ENCODE results near the gene C6orf62.
"Not testable (repeated sequence)": the region's sequence is repeated elsewhere in the genome, so short reads cannot be mapped to it uniquely, and the experiment has no call there.

Gene C6orf62

DNA sequence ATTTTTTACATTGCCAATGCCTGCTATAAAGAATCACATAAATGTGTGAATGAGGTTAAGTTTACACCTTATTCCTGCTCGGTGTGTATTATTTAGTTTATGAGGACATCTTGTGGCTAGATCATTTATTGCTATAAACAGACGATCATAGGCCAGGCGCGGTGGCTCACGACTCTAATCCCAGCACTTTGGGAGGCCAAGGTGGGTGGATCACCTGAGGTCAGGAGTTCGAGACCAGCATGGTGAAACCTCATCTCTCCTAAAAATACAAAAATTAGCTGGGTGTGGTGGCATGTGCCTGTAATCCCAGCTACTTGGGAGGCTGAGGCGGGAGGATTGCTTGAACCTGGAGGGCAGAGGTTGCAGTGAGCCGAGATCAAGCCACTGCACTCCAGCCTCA is 23.3 kb downstream of the C6orf62 start:
- WGBS, 2 experiments (ENCODE audit: insufficient coverage in 2 of 2): 64 to 80% methylated on average over 3 to 4 of the region's 8 CpGs
- not testable (repeated sequence) for H3K27ac ChIP-seq (ENCODE audit: low read depth, low read length, severe bottlenecking)

DNA sequence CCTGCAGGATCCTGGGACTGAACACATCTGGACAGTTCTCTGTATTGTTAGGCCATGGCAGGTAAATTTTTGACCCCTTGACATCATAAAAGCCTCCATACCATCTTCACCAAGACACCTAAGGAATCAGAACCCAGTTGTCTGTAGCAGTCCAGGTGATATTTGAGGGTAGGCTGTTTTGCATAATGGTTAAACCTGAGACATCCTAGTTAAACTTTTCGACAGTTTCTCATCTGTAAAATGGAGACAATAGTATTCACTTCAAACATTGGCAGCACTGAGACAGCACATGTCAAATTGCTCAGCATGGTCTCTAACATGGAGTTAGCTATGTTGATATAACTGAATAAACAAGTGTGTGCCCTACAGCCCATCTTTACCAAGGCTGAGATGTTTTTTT is 24.8 kb downstream of the C6orf62 start:
- no peaks in the 10 kb centered on the region for H3K4me1 ChIP-seq (ENCODE audit: control insufficient read depth, insufficient read depth, low read length, poor library complexity, severe bottlenecking)
- no peaks in the 10 kb centered on the region for H3K36me3 ChIP-seq (ENCODE audit: control insufficient read depth, insufficient read depth, low read length)
- H3K9me3 ChIP-seq (ENCODE audit: control insufficient read depth, low read length): no peaks in the 10 kb centered on the region
- no peak overlapping the region for H3K27ac ChIP-seq (ENCODE audit: low read depth, low read length, severe bottlenecking)
- no peak overlapping the region for H3K4me3 ChIP-seq (ENCODE audit: extremely low read depth, insufficient read depth, low read length, poor library complexity, severe bottlenecking)
- WGBS, 2 experiments (ENCODE audit: insufficient coverage in 2 of 2): 100% methylated on average over 1 of the region's 1 CpG; no CpG with 5 or more reads in 1 of the 2 experiments

More for the DNA sequence above, 23.3 kb downstream of the C6orf62 start:
- H3K4me1 ChIP-seq (ENCODE audit: control insufficient read depth, insufficient read depth, low read length, poor library complexity, severe bottlenecking); H3K36me3 ChIP-seq (ENCODE audit: control insufficient read depth, insufficient read depth, low read length); H3K9me3 ChIP-seq (ENCODE audit: control insufficient read depth, low read length); H3K4me3 ChIP-seq (ENCODE audit: extremely low read depth, insufficient read depth, low read length, poor library complexity, severe bottlenecking): not testable (repeated sequence)

DNA sequence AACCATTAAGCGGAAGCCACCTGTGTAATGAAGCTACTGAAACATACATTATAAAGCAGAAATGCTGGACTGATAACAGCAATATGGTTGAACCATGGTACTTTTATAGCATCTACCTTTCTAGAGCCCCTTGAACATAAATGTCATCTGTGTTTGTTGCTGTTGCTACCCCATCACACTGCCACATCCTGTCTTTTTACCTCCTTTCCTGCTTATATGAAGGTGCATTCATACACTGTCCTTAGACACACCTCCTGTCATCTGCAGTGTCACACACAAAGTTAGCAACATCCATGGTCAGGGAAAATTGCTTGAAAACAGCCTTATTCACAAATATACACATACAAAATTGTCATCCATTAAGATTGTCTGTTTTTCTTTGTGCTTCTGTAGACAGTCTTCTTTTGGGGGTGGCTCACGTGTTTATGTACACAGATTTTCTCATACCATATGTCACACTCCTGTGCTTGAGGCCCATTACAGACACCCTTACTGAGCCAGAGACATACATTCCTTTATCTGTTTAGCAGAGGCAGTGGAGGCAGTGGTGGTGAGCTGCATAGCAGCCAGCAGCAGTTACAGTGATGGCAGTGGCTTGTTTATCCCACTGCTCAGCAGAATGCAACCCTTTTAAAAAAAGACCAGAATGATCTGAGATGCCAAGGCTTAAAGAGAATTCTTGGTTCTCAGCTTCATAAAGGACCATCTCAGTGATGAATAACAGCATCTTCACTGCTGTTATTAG is 25.9 kb downstream of the C6orf62 start:
- Histone ChIP-seq H3K9me3 (ENCODE audit: control insufficient read depth, low read length) (no peaks in the 10 kb centered on the region), H3K27ac (ENCODE audit: low read depth, low read length, severe bottlenecking) (no peak overlapping the region), H3K4me3 (ENCODE audit: extremely low read depth, insufficient read depth, low read length, poor library complexity, severe bottlenecking) (no peak overlapping the region), H3K4me1 (ENCODE audit: control insufficient read depth, insufficient read depth, low read length, poor library complexity, severe bottlenecking) (no peaks in the 10 kb centered on the region), H3K36me3 (ENCODE audit: control insufficient read depth, insufficient read depth, low read length) (no peaks in the 10 kb centered on the region)
- WGBS, 2 experiments (ENCODE audit: insufficient coverage in 2 of 2): 80% methylated on average over 1 of the region's 2 CpGs; no CpG with 5 or more reads in 1 of the 2 experiments

DNA sequence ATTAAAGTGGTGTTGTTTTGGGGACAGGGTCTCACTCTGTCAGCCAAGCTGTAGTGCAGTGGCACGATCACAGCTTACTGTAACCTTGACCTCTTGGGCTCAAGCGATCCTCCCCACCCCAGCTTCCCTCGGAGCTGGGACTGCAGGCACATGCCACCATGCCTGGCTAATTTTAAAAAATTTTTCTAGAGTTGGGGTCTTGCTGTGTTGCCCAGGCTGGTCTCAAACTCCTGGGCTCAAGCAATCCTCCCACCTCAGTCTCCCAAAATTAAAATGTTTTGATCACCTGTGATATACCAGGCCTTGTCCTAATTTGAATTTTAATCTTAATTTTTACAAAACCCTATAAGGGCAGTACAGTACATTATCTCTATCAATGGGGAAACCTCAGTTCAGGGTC is 26.5 kb downstream of the C6orf62 start:
- 83% methylated on average over 3 of the region's 3 CpGs; no CpG with 5 or more reads in 1 of the 2 experiments for WGBS, 2 experiments (ENCODE audit: insufficient coverage in 2 of 2)
- Histone ChIP-seq H3K4me1 (ENCODE audit: control insufficient read depth, insufficient read depth, low read length, poor library complexity, severe bottlenecking) (no peaks in the 10 kb centered on the region), H3K9me3 (ENCODE audit: control insufficient read depth, low read length) (no peaks in the 10 kb centered on the region), H3K27ac (ENCODE audit: low read depth, low read length, severe bottlenecking) (no peak overlapping the region), H3K4me3 (ENCODE audit: extremely low read depth, insufficient read depth, low read length, poor library complexity, severe bottlenecking) (no peak overlapping the region), H3K36me3 (ENCODE audit: control insufficient read depth, insufficient read depth, low read length) (no peaks in the 10 kb centered on the region)

DNA sequence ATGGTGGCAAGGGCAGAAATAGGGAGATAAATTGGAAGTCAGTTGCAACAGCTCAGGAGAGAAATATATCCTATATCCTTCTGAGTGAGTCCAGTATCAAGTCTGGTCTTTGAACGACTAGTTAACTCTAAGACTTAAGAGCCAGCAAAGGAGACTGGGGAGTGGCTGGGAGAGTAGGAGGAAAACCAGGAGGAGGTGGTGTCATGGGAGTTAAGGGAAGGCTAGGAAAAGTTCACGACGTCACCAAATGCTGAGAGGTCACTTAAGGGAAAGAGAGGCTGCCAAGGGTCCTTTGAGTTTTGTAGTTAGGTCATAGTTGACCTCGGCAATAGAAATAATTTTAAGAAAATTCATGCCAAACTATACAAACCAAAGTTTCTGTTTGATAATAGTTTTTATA is 27.0 kb downstream of the C6orf62 start:
- Histone ChIP-seq H3K36me3 (ENCODE audit: control insufficient read depth, insufficient read depth, low read length) (no peaks in the 10 kb centered on the region), H3K9me3 (ENCODE audit: control insufficient read depth, low read length) (no peaks in the 10 kb centered on the region), H3K27ac (ENCODE audit: low read depth, low read length, severe bottlenecking) (no peak overlapping the region), H3K4me3 (ENCODE audit: extremely low read depth, insufficient read depth, low read length, poor library complexity, severe bottlenecking) (no peak overlapping the region), H3K4me1 (ENCODE audit: control insufficient read depth, insufficient read depth, low read length, poor library complexity, severe bottlenecking) (no peaks in the 10 kb centered on the region)
- WGBS, 2 experiments (ENCODE audit: insufficient coverage in 2 of 2): 100% methylated on average over 1 to 2 of the region's 4 CpGs

DNA sequence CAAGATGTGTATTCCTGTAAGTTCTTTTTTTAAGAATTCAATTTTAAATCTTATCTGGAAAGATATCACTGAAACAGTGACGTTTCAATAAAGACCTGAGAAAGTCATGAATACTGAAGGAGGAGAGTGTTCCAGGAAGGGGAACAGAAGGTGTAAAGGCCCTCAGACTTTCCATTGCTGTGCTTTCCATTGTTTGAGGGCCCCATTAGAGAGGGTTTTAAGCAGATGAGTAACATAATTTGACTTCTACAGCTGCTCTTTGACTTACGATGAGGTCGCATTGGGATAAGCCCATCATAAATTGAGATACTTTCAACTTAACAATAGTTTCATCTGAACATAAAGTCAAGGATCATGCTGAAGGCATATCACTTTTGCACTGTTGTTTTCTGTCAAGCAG is 27.4 kb downstream of the C6orf62 start:
- Histone ChIP-seq H3K4me3 (ENCODE audit: extremely low read depth, insufficient read depth, low read length, poor library complexity, severe bottlenecking) (no peak overlapping the region), H3K27ac (ENCODE audit: low read depth, low read length, severe bottlenecking) (no peak overlapping the region), H3K9me3 (ENCODE audit: control insufficient read depth, low read length) (no peaks in the 10 kb centered on the region), H3K36me3 (ENCODE audit: control insufficient read depth, insufficient read depth, low read length) (no peaks in the 10 kb centered on the region), H3K4me1 (ENCODE audit: control insufficient read depth, insufficient read depth, low read length, poor library complexity, severe bottlenecking) (no peaks in the 10 kb centered on the region)
- 83 to 86% methylated on average over 1 to 2 of the region's 3 CpGs for WGBS, 2 experiments (ENCODE audit: insufficient coverage in 2 of 2)

DNA sequence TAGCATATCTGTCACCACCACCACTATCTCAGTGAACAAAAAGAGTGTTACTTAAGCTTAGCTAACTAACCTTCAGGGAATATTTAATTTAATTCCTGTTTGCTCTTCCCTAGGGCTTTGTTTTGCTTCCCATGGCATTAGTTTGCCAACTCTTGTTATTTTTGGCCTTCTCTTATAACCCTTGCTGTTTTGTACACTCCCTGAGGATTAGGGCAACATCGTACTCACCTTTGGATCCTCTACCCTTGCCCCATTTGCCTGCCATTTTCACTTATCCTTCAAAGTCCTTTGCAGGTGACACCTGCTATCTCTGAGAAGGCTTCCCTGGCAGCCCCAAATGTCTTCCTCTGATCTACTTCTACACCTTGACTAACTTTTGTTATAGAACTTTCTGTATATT is 28.4 kb downstream of the C6orf62 start:
- Histone ChIP-seq H3K4me3 (ENCODE audit: extremely low read depth, insufficient read depth, low read length, poor library complexity, severe bottlenecking) (no peak overlapping the region), H3K27ac (ENCODE audit: low read depth, low read length, severe bottlenecking) (no peak overlapping the region), H3K9me3 (ENCODE audit: control insufficient read depth, low read length) (no peaks in the 10 kb centered on the region), H3K4me1 (ENCODE audit: control insufficient read depth, insufficient read depth, low read length, poor library complexity, severe bottlenecking) (no peaks in the 10 kb centered on the region), H3K36me3 (ENCODE audit: control insufficient read depth, insufficient read depth, low read length) (no peaks in the 10 kb centered on the region)
- 100% methylated on average over 1 of the region's 1 CpG; no CpG with 5 or more reads in 1 of the 2 experiments for WGBS, 2 experiments (ENCODE audit: insufficient coverage in 2 of 2)

DNA sequence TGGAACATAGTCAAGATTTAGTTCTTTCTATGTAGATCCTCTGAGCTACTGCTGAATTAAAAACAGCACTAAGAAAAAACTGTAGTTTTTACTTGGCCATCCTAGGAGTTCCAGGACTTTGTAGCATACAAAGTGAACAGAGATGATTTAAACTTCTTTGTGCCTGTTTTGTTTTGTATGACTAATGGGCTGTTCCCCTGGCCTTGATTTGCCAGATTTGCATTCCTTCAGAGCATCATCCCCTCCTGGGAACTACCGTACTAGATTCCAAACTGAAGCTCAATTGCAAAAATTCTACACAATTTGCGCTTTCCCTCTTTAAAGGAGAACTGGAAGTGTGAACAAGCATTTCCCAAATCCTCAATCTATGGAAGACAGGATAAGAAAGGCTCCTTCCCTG is 29.0 kb downstream of the C6orf62 start:
- H3K4me3 ChIP-seq (ENCODE audit: extremely low read depth, insufficient read depth, low read length, poor library complexity, severe bottlenecking): no peak overlapping the region
- WGBS, 2 experiments (ENCODE audit: insufficient coverage in 2 of 2): 75 to 83% methylated on average over 1 to 2 of the region's 2 CpGs
- H3K27ac ChIP-seq (ENCODE audit: low read depth, low read length, severe bottlenecking): no peak overlapping the region
- H3K4me1 ChIP-seq (ENCODE audit: control insufficient read depth, insufficient read depth, low read length, poor library complexity, severe bottlenecking): no peaks in the 10 kb centered on the region
- H3K9me3 ChIP-seq (ENCODE audit: control insufficient read depth, low read length): no peaks in the 10 kb centered on the region
- no peaks in the 10 kb centered on the region for H3K36me3 ChIP-seq (ENCODE audit: control insufficient read depth, insufficient read depth, low read length)

DNA sequence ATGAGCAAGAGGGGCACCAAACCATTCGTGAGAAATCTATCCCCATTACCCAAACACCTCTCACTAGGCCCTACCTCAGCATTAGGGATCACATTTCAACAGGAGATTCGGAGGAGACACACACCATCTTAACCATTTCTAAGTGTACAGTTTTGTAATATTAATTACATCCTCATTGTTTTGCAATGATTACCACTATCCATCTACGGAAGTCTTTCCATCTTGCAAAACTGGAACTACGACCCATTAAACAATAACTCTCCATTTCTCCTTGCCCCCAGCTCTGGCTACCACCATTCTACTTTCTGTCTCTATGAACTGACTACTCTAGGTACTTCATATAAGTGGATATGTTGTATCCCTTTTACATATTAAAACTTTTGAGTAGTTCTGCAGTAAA is 32.0 kb downstream of the C6orf62 start:
- 92 to 100% methylated on average over 1 to 3 of the region's 4 CpGs for WGBS, 2 experiments (ENCODE audit: insufficient coverage in 2 of 2)
- H3K4me1 ChIP-seq (ENCODE audit: control insufficient read depth, insufficient read depth, low read length, poor library complexity, severe bottlenecking): no peaks in the 10 kb centered on the region
- no peaks in the 10 kb centered on the region for H3K36me3 ChIP-seq (ENCODE audit: control insufficient read depth, insufficient read depth, low read length)
- no peak overlapping the region for H3K27ac ChIP-seq (ENCODE audit: low read depth, low read length, severe bottlenecking)
- H3K4me3 ChIP-seq (ENCODE audit: extremely low read depth, insufficient read depth, low read length, poor library complexity, severe bottlenecking): no peak overlapping the region
- no peaks in the 10 kb centered on the region for H3K9me3 ChIP-seq (ENCODE audit: control insufficient read depth, low read length)

DNA sequence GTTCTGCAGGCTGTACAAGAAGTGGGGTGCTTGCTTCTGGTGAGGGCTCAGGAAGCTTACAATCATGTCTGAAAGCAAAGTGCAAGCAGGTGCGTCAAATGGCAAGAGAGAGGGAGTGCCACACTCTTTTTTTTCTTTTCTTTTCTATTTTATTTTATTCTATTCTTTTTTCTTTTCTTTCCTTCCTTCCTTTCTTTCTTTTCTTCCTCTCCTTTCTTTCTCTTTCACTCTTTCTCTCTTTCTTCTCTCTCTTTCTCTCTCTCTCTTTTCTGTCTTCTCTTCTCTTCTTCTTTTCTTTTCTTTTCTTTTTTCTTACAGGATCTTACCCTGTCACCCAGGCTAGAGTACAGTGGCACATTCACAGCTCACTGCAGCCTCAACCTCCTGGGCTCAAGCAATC is 32.5 kb downstream of the C6orf62 start:
- H3K9me3 ChIP-seq (ENCODE audit: control insufficient read depth, low read length): no peaks in the 10 kb centered on the region
- H3K36me3 ChIP-seq (ENCODE audit: control insufficient read depth, insufficient read depth, low read length): no peaks in the 10 kb centered on the region
- H3K4me1 ChIP-seq (ENCODE audit: control insufficient read depth, insufficient read depth, low read length, poor library complexity, severe bottlenecking): no peaks in the 10 kb centered on the region
- WGBS, 2 experiments (ENCODE audit: insufficient coverage in 2 of 2): 100% methylated on average over 1 of the region's 1 CpG; no CpG with 5 or more reads in 1 of the 2 experiments
- no peak overlapping the region for H3K4me3 ChIP-seq (ENCODE audit: extremely low read depth, insufficient read depth, low read length, poor library complexity, severe bottlenecking)
- H3K27ac ChIP-seq (ENCODE audit: low read depth, low read length, severe bottlenecking): no peak overlapping the region

Measured in mesodermal cell (in vitro differentiated cells).